ENCODE results near the gene ZWILCH.

Gene ZWILCH

DNA sequence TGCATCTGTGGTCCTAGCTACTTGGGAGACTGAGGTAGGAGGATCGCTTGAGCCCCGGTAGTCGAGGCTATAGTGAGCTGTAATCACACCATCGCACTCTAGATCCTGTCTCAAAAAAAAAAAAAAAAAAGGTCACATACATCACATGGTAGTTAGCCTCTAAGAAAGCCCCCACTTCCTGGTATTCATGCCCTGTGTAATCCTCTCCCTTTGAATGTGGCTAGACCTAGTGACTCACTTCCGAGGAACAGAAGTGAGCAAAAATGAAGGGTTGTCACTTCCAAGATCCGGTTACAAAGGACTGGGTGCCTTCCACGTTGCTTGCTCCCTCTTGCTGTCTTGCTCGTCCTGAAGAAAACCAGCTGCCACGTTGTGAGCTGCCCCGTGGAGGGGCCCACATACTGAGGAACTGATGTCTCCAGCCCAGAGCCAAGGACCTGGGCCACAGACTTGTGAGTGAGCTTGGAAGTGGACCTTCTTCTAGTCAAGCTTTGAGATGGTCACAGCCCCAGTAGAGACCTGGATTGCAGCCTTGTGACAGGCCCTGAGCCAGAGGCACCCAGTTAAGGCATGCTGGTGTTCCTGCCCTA lies 73.3 kb downstream of the ZWILCH start:
- no peak overlapping the region for H3K27ac ChIP-seq
- TF ChIP-seq, protein P1, sequence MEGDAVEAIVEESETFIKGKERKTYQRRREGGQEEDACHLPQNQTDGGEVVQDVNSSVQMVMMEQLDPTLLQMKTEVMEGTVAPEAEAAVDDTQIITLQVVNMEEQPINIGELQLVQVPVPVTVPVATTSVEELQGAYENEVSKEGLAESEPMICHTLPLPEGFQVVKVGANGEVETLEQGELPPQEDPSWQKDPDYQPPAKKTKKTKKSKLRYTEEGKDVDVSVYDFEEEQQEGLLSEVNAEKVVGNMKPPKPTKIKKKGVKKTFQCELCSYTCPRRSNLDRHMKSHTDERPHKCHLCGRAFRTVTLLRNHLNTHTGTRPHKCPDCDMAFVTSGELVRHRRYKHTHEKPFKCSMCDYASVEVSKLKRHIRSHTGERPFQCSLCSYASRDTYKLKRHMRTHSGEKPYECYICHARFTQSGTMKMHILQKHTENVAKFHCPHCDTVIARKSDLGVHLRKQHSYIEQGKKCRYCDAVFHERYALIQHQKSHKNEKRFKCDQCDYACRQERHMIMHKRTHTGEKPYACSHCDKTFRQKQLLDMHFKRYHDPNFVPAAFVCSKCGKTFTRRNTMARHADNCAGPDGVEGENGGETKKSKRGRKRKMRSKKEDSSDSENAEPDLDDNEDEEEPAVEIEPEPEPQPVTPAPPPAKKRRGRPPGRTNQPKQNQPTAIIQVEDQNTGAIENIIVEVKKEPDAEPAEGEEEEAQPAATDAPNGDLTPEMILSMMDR (conservative IDR thresholded peaks at IDR 0.05): no peak

DNA sequence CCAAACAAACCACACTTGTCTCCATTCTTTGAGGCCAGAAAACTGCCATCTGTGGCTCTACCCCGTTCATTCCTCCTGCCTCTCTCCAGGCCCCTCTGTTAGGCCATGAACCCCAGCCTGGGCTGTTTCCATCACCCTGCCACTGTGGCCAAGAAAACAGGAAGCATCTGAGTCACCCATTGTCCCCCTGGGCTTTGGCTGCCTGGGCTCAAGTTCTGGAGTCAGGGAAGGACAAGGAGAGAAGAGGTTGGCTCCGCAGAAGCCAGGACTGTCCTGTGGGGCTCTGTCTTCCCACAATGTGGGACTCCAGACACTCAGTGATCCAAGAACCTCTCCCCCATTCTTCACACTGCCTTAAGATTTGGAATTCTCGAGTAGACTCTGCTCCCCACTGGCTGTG lies 75.5 kb downstream of the ZWILCH start:
- H3K27ac ChIP-seq: no peak overlapping the region
- TF ChIP-seq, protein P1 (conservative IDR thresholded peaks at IDR 0.05): no peak

DNA sequence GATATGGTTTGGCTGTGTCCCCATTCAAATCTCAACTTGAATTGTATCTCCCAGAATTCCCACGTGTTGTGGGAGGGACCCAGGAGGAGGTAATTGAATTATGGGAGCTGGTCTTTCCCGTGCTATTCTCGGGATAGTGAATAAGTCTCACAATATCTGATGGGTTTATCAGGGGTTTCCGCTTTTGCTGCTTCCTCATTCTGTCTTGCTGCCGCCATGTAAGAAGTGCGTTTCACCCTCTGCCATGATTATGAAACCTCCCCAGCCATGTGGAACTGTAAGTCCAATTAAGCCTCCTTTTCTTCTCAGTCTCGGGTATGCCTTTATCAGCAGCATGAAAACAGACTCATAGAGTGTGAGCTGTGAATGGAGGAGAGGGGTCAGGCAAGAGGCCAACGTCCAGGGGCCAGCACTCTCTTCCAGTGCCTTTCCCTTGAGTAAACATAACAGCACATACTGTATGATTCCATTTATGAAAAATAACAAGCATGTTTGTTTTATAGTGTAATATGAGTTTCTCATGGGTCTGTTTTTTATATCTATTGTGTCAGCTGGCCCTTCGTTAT lies 76.9 kb downstream of the ZWILCH start:
- H3K27ac ChIP-seq: peak overlapping the region; percentile 43

DNA sequence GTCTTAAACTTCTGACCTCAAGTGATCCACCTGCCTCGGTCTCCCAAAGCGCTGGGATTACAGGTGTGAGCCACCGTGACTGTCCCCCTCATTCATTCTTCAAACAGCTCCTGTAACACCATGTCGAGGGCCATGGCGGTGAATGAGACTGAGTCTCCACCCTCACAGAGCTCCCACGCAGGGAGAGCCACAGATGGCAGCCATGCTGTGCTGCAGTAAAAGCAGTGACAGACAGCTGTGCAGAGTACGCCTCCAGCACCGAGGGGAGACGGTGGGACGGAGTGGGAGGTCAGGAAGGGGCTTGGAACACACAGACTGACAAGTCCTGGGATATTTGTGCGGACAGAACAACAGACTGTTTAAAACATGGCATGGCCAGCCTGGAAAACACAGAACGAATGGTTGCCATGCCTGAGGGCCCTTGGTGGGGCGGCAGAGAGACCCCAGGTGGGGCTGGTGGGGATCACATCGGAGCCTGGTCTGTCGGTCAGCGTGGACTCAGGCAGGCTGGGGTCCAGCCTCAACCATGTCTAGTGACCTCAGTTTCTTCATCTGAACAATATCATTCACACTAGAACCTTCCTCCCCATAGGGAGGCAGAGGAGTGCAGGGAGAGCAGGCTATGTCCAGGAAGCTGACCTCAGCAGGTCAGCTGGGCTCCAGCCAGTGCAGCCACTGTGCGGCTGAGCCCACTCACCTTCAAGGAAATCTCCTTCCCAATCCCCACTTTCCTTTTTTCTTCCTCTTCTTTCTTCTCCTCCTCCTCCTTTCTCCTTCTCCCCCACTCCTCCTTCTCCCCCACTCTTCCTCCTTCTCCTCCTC lies 81.2 kb downstream of the ZWILCH start:
- H3K27ac ChIP-seq: no peak overlapping the region
- TF ChIP-seq, protein P1 (conservative IDR thresholded peaks at IDR 0.05): no peak

More for the DNA sequence above, 76.9 kb downstream of the ZWILCH start:
- TF ChIP-seq, protein P1 (conservative IDR thresholded peaks at IDR 0.05): no peak

DNA sequence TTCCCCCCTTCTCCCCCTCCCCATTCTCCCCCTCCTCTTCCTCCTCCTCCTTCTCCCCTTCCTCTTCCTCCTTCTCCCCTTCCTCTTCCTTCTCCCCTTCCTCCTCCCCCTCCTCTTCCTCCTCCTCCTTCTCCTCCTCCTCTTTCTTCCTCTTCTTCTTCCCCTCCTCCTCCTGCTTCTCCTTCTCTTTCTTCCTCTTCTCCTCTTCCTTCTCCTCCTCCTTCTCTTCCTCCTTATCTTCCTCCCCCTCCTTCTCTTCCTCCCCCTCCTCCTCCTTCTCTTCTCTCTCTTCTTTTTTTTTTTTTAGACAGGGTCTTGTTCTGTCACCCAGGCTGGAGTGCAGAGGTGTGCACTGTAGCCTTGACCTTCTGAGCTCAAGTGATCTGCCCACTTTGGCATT lies 81.9 kb downstream of the ZWILCH start:
- TF ChIP-seq, protein P1 (conservative IDR thresholded peaks at IDR 0.05): no peak
- H3K27ac ChIP-seq: no peak overlapping the region

DNA sequence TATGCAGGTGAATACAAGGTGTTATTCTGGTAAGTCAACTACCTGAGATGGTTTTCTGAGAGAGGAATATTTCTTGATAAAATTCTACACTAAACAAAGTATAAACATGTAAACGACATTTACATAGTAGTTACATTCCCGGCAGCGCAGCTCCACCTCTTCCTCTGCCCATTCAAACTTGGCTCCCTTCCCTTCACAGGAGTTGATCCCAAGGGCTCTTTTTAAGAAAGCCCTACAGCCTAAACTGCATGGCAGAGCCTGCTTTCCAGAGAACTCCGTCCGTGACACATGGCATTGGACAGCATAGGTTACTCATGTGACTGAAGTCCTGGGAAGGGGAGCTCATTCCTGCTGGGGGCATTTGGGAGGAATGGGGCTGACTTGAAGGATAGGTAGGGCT lies 82.6 kb downstream of the ZWILCH start:
- H3K27ac ChIP-seq: no peak overlapping the region
- TF ChIP-seq, protein P1 (conservative IDR thresholded peaks at IDR 0.05): no peak

DNA sequence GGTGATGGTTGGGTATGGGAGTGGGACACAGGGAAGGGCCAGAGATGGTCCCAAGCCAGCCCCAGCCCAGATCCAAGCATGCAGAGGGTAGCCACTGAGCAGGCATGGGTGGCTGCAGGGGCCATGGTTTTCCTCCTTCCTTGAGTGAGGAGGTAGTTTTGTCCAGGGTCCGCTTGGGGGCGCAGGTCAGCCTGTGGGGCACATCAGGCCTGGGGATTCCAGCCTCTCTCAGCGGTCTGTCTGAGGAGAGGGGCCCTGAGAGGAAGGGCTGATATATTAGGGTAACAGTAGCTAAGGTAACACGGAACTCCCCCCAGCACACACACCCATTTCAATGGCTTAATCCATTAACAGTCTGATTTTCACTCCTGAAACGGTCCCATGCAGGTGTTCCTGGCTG lies 83.4 kb downstream of the ZWILCH start:
- no peak overlapping the region for H3K27ac ChIP-seq
- TF ChIP-seq, protein P1 (conservative IDR thresholded peaks at IDR 0.05): no peak
